ENCODE measurements around the gene CDKL4.
A peak's percentile ranks its signal among the peaks of the same experiment; 100 is the strongest.
"Not testable (repeated sequence)": the region's sequence is repeated elsewhere in the genome, so short reads cannot be mapped to it uniquely, and the experiment has no call there.

CDKL4 gene

DNA sequence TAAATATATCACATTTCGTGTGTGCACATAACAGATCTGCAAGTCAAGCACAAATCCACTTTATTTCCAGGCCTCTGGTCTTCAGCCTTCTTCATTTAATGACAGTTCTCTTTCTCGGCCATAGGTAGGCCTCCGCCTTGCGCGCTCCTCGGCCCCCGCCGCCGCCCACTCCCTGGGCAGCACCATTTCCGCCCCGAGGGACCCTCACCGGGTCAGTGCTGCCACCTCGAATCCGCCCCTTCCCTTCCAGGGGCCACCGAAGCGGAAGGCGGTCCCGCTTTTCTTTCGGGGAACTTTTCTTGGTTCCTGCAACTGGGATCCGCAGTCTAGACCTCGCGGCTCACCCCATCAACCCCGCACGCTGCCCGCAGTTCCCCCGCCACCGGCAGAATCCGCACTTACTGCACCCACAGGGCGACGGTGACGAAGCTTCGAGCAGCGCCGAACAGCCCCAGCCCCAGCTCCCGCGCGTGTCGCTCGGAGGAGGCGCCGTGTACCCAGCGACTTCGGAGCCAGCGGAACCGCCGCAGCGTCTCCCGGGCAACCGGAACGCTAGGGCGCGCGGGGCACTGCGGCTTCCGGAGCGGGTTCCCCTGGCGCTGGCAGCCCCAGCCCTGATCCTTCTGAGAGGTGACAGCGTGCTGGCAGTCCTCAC, at the start of gene CDKL4:
CDKL4 (minus strand) TSS at position 502 of the 655 bp plus-strand sequence.
- DNase-seq: peak; percentile 15

- no peak for DNase-seq
Observed at GRCh38 chr2:39290433-39290832, 46.7 kb upstream of the CDKL4 start.

DNA sequence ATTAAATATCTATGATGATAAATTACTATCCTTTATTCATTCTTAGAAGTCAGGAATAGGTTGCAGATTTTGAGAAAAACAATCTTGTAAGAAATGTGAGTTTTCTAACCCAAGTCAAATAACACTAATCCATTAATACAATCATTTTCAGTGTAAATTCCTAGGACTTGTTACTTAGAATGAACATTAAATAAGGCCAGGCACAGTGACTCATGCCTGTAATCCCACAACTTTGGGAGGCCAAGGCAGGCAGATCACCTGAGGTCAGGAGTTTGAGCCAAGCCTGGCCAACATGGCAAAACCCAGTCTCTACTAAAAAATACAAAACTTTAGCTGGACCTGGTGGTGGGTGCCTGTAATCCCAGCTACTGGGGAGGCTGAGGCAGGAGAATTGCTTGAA, 45.8 kb upstream of the CDKL4 start:
- no peak for DNase-seq

DNA sequence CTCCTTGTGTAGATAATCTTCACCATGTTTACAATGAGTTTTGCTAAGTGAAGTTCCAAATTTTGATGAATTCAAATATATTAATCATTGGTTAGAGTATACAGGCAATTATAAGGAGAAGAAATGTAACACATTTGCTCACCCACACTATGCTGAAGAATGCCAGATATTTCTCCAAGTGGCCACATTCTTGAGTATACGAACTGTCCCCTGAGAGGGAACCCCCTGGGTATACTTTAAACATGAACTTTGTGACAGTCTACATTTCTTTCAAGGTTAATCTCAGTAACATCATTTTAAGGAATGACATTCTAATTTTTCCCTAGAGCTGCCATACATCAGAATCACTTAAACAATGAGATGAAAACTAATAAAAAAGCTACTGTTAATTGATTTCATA, 39.8 kb upstream of the CDKL4 start:
- DNase-seq: no peak

DNA sequence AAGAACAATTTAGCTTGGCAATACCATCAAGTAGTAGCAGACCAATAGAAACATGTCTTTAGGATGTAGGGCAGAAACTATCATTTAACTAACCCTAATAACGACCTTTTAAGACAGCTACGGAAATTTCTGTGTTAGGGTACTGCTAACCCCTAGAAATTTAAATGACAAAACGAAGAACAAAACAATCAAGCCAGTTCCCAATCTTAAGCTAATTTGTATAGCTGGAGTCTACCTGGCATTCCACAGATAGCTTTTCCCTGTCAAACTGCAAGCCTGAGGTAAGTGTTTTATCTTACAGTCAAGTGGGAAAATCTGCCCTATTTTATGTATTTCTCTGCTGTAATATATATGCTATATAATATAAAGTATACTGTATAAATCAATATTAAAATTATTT, 37.6 kb upstream of the CDKL4 start:
- DNase-seq: no peak

DNA sequence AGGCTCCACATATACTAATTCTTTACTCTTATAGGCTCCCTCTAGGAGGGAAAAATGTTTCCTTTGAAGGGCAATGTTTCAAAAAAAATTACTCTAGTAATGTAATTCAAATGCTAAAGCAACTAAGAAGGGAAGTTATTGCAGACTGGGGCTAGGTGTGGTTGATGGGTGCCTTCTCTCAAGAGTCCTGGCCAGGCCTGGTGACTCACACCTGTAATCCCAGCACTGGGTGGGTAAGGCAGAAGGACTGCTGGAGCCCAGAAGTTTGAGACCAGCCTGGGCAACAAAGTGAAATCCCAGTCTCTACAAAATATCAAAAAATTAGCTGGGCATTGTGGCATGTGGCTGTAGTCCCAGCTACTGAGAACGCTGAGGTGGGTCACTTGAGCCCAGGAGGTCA, 31.2 kb upstream of the CDKL4 start:
- no peak for DNase-seq

- no peak for DNase-seq
Observed at GRCh38 chr2:39269941-39270340, 26.2 kb upstream of the CDKL4 start.

GRCh38 chr2:39266916-39267434, 23.2 kb upstream of the CDKL4 start:
- DNase-seq: no peak

GRCh38 chr2:39266139-39266805, 22.5 kb upstream of the CDKL4 start:
- DNase-seq: no peak

DNA sequence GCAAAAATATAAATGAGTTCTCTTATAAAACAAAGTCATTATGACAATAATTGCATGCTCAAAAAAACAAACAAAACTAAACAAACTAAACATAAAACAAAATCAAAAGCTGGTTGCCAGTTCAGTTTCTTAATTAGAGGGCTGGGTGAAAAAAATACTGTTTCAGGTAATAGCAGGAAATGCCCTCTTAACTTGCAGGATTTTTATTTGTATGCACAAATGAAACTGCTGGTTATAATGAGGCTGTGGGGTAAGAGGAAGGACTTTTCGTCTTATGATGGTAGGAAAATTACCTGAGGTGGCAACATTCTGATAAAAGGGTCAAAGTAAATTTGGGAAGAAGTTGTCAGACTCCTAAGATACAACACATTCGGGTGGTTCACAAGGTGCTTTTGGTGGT, 21.5 kb upstream of the CDKL4 start:
- DNase-seq: no peak

DNA sequence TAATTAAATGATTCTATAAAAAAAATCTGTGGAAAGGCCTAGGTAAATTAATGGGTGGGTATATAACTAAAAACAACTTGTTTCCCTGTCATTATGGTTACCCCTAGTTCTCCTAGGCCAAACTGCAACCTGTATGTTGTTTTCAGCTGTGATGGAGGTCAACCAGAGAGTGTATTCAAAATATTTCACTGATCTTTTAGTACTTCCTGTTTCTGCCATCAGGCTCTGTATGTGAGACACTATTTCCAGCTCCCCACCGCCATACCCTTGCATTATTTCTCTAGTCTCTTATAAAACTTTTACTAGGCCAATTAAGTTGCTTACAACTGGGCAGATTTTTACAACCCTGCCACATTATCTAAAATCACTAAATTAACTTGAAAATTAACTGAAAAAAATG, 21.0 kb upstream of the CDKL4 start:
- no peak for DNase-seq

DNA sequence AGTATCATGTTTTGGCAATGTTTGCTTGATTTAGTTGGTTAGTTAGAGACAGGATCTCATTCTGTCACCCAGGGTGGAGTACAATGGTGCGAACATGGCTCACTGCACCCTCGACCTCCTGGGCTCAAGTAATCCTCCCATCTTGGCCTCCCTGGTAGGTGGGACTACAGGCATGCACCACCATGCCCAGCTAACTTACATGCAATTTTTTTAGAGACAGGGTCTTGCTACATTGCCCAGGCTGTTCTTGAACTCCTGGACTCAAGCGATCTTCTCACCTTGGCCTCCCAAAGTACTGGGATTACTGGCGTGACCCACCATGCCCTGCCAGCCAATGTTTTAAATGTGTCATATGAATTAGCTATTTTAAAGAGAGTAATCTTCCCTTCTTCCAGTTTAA, 16.3 kb upstream of the CDKL4 start:
- no peak for DNase-seq

DNA sequence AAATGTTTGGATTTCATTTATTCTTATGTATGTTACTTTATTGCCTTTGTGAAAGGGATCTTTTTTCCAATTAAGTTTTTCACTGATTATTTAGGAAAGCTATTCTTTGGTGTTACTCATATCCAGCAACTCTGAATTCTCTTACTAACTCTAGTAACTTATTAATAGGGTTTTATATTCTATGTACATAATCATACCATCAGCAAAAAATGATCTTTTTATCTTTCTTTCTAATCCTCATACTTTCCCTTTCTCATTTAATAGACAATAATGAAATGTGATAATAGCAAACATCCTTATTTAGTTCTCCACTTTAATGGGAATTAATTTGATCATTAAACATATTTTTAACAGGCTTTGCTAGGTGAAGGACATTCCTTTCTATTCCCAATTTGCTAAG, 12.3 kb upstream of the CDKL4 start:
- DNase-seq: no peak

DNA sequence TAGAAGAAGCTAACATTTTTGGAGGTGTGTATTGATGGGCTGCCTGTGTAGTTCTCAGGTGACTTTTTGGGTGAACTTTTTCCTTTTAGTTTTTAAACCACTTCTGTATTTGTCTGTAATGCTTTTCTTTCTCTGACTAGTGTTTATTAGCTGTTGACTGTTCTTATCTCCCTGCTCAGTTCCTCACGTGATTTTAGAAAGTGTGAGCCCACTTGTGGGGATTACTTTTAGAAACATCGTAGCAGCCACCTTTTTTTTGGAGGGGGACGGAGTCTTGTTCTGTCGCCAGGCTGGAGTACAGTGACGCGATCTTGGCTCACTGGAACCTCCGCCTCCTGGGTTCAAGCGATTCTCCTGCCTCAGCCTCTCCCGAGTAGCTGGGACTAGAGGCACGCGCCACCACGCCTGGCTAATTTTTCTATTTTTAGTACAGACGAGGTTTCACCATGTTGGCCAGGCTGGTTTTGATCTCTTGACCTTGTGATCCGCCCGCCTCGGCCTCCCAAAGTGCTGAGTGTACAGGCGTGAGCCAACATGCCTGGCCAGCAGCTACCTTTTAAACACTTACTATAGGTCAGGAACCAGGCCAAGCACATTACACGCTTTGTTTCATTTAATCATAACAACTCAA, 9.2 kb upstream of the CDKL4 start:
- DNase-seq: no peak

DNA sequence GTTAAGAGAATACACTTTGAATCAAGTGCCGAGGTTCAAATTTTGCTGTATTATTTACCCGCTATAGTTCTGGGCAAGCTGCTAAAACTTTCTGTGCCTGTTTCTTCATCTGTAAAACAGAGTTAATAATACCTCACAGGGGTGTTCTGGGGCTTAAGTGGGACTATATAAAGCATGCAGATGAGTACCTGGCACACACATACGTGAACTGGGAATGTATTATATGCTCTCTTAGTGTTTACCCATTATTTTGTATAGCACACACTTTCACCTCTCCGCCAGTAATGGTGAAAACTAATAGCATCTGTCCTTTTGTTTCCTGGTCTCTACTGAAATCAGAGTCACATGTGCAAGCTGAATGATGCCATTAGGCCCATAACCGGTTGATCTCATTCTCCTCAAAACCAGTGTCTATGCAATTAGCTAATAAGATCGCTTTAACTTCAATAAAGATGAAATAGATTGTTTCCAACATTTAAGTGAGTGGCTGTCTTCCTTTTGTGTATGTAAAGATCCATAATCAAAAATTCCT, 3.8 kb upstream of the CDKL4 start:
- DNase-seq: no peak

GRCh38 chr2:39246382-39246980, 2.7 kb upstream of the CDKL4 start:
- no peak for DNase-seq

DNA sequence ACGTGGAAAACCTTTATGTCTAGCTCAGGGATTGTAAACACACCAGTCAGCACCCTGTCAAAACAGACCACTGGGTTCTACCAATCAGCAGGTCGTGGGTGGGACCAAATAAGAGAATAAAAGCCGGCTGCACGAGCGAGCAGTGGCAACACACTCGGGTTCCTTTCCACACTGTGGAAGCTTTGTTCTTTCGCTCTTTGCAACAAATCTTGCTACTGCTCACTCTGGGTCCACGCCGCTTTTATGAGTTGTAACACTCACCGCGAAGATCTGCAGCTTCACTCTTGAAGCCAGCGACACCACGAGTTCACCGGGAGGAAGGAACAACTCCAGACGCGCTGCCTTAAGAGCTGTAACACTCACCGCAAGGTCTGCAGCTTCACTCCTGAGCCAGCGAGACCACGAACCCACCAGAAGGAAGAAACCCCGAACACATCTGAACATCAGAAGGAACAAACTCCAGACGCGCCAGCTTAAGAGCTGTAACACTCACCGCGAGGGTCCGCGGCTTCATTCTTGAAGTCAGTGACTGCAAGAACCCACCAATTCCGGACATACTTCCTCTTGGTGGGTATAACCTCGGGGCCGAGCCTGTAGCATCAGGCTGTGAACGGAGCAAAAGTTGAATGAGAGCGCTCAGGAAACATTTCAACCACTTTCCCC, 1.3 kb upstream of the CDKL4 start:
- DNase-seq: peak; percentile 20

GRCh38 chr2:39244241-39244862, 582 bp upstream of the CDKL4 start:
- DNase-seq: not testable (repeated sequence)

DNA sequence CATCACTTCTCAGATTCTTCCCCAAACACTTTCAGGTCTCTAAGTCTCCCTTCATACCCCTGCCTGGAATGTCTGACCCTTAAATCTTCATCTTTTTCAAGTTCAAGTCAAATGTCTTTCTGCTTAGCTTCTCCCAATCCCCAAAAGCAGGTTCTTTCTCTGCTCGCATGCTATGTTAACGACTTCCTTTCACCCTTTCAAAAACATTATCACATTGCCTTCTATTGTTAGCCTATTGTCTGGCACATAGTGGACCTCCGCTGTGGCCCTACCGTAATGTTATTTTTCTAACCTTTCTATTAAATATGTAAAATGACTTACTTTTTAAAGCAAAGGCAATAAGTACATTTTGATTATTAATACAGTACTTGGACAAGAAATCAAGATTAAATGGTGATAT, 2.2 kb downstream of the CDKL4 start:
- no peak for DNase-seq

DNA sequence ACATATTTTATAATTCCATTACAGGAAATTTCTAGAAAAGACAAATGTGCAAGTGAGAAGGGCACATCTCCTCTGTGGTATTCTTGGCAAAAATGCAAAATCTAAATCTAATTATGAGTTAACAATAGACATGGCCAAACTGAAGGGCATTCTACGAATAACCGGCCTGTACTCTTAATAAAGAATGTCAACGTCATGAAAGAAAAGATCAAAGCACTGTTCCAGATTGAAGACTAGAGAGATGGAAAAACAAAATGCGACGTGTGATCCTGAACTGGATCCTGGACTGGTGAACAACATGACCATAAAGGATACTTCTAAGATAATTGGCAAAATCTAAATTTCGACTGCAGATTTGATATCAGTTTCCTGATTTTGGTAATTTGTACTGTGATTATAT, 3.0 kb downstream of the CDKL4 start:
- no peak for DNase-seq

GRCh38 chr2:39234754-39235153, 9.0 kb downstream of the CDKL4 start:
- DNase-seq: no peak

DNA sequence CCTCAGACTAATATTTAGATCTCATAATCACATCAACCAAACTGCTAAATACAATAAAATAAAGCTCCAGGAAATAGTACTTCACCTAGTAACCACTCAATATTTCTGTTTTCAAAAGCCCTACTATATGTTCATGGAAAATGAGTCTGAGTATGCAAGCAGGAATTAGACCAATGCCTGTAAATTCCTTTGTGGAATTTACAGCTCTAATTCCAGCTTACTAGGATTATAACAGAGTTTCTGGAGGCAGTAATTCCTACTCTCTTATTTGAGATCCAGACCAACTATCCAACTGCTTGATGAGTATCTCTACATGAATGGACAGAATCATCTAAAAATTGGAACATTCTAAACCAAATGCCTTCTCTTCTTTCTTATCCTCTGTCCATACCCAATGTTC, 11.6 kb downstream of the CDKL4 start:
- no peak for DNase-seq
